Midbrain (tissue), 1 donor: ENCODE measurements around the gene KIAA1755.

Source experiments
- DNase-seq: peaks from one replicate; lab custom pipeline; 2025; lab: John Stamatoyannopoulos, UW

The KIAA1755 gene

GRCh38 chr20:38166703-38167233 lies 93.8 kb downstream of the KIAA1755 start:
- no peak for DNase-seq

GRCh38 chr20:38165966-38166702 lies 94.4 kb downstream of the KIAA1755 start:
- no peak for DNase-seq

GRCh38 chr20:38165089-38165965 lies 95.2 kb downstream of the KIAA1755 start, which contains the start of gene TGM2:
Gene TGM2, minus strand, starts transcription at chr20:38165270. Its CDS starts 72 bp downstream, at chr20:38165198.
- peak; percentile 15 for DNase-seq

GRCh38 chr20:38164624-38165088 lies 95.9 kb downstream of the KIAA1755 start:
- no peak for DNase-seq

- no peak for DNase-seq
Observed at GRCh38 chr20:38164069-38164468, 96.5 kb downstream of the KIAA1755 start.

- no peak for DNase-seq
Observed at GRCh38 chr20:38162878-38163875, 97.4 kb downstream of the KIAA1755 start.

GRCh38 chr20:38162149-38162548 lies 98.4 kb downstream of the KIAA1755 start:
- no peak for DNase-seq

- no peak for DNase-seq
Observed at GRCh38 chr20:38161412-38161774, 99.1 kb downstream of the KIAA1755 start.
